ENCODE results near the gene RNF225.
"Not testable (repeated sequence)": the region's sequence is repeated elsewhere in the genome, so short reads cannot be mapped to it uniquely, and the experiment has no call there.

RNF225 gene

DNA sequence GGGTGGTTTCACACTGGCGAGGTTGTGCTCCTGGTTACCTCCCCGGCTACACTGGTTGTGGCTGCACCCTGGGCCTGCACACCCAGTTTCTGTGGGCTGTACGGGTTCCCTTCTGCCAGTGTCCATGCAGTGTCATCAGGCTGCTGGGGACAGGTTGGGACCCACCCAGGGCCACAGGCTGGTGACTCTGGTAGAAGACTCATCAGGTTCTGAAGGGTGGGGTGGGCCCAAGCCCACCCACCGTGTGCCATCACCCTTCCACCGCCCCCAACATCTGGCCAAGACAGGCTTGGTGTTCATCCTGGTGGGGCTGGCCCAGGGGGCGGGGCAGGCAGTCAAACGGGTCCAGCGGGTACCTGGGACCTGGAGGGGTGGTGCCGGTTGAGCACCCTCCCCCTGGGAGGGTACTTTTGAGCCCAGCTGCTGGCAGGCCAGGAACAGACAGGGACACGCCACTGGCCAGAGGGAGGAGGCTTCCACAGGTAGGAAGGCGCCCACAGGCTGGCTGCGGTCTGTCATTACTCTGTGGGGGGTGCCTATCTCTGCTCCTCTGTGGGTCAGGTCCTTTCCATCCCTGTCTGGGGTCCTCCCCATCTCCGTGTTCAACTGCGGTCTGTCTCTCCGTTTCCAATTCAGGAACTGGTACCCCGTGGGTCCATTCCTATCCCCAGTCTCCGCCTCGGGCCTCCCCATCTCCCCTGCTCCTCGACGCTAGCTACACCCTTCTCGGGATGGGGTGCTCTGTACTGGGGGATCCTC is at the start of gene RNF225:
Gene RNF225 (plus strand): TSS at position 437 of the 759 bp plus-strand sequence. CDS start 434 bp downstream, outside the sequence.
- DNase-seq, result no peak

DNA sequence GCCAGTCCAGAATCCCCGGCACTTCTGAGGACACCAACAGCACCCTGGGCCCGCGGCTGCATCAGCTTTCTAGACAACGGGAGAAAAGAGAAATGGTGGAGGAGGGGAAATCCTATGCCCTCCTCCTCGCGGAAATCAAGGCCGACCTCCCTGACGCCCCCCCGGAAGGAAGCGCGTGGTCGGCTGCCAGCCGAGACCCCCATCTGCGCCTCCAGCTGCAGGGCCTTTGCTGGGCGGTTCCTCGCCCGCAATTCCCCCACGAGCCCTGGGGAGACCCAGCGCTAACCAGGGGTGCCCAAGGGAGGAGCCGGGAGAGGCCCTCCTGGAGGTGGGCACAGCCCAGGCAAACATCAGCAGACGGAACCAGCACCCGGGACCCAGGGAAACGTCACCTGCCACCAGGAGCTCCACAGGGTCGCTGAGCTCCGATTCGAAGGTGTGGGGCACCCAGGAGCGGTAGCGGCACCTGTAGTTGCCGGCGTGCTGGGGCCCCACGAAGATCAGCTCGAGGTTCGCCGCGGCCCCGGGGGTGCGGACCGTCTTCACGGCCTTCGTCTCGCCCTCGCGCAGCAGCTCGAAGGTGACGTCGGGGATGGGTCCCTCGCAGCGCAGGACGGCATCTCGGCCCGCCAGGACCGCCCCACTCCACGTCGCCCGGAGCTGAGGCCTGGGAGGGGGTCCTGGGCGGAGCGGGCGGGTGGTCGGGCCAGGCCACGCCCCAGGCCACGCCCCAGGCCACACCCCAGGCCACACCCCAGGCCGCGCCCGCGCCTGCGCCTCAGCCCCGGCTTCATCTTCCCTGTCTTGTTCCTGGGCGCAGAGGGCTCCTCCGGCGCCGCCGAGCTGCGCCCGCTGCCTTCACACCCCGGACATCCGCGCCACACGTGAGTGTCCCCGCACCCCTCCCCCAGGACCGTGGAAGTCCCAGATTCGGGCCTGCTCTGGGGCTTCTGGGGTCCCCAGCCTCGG is 48.2 kb upstream of the RNF225 start:
- peak; percentile 61 for DNase-seq

DNA sequence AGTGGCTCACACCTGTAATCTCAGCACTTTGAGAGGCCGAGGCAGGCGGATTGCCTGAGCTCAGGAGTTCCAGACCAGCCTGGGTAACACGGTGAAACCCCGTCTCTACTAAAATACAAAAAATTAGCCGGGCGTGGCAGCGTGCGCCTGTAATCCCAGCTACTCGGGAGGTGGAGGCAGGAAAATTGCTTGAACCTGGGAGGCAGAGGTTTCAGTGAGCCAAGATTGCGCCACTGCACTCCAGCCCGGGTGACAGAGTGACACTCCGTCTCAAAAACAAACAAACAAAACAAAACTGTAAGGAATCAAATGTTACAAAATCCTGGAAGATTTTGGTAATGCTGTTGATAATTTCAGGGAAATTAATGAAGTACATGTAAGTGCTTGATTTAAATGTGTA is 47.4 kb upstream of the RNF225 start:
- DNase-seq, result not testable (repeated sequence)

DNA sequence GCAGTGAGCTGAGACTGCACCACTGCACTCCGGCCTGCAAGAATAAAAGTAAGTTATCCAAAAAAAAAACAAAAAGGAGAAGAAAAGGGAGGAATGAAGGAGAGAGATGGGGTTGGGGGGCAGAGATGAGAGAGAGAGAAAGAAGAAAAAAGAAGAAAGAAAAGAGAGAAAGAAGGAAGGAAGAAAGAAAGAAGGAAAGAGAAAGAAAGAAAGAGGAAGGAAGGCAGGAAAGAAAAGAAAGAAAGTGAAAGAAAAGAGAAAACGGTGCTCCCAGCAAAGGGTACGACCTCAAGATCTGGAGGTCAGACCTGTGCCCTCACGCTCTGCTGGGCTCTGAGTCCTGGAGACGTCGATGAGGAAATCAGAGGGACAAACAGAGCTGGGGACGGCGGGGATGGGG is 45.9 kb upstream of the RNF225 start:
- no peak for DNase-seq

DNA sequence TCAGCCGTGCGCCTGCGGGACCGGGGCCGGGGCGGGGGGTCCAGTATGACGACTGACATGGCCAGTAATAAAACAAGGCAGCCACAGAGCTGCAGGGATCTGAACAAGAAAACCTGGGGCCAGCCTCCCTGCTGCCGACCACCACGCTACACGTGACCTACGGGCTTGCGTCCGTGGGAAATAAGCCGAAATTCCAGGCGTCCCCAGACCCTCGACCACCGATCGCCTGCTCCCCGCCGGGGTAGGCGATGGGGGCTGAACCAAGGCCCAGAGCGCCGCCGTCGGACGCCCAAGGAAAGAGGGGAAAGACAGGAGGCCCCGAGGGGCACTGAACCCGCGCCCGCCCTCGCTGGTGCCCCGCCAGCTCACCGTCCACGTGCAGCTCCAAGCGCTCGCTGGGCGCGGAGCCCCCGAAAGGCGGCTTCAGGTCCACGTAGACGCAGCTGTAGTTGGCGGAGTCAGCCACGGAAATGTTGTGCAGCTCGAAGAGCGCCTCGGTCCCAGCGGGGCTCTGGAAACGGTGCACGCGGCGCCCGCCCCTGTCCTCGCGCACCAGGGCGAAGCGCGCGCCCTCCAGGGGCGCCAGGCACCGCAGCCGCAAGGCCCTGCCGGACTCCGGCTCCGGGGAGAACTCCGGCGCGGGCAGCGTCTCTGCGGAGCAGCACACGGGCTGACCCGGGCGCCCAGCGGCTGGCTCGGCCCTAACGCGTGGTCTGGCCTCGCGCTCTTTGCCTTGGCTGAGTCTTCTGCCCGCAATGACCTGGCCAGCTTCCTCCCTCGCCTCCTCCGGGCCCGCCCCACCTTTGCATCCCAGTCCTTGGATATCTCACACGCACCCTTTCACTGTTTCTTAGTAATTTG is 45.2 kb upstream of the RNF225 start:
- DNase-seq, result no peak

DNA sequence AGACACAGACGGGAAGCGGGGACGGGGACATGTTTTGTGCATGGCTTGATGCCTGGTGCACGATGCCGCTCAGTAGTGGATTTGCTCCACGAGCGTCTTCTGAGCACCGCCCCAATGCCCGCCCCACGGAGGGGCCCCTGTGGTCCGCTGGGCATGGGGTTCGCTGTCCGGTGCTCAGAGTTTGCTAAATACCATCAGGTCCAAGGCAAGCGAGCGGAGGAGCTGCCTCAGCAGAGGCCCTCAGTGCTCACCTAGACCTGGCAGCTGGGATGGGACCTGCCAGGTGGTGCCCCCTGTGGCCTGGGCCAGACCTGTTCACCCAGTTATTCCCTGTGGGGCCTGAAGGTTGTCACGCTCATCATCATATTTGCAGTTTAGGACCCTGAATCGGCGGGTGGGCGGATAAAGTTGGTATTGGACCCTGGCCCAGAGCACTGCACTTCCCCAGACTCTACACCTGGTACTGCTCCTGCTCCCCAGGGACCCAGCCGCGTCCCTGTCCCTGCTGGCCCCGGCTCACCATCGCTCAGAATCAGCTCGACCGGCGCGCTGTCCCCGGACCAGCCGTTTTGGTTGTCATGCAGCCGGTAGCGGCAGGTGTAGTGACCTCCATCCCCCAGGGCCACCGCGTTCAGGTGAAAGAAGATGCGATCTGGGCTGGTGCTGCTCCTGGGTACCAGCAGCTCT is 44.4 kb upstream of the RNF225 start:
- no peak for DNase-seq

DNA sequence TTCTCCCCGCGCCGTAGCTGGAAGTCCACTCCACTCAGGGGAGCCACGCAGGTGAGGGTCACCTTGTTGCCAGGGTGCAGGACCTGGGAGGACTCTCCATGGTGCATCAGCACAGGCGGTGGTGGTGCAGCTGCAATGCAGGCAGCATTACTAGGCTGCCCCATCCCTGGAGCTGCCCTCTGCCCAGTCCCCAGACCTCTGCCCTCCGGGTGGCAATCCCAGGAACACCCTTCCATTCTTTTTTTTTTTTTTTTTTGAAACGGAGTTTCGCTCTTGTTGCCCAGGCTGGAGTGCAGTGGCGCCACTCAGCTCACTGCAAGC is 43.9 kb upstream of the RNF225 start:
- DNase-seq, result no peak

DNA sequence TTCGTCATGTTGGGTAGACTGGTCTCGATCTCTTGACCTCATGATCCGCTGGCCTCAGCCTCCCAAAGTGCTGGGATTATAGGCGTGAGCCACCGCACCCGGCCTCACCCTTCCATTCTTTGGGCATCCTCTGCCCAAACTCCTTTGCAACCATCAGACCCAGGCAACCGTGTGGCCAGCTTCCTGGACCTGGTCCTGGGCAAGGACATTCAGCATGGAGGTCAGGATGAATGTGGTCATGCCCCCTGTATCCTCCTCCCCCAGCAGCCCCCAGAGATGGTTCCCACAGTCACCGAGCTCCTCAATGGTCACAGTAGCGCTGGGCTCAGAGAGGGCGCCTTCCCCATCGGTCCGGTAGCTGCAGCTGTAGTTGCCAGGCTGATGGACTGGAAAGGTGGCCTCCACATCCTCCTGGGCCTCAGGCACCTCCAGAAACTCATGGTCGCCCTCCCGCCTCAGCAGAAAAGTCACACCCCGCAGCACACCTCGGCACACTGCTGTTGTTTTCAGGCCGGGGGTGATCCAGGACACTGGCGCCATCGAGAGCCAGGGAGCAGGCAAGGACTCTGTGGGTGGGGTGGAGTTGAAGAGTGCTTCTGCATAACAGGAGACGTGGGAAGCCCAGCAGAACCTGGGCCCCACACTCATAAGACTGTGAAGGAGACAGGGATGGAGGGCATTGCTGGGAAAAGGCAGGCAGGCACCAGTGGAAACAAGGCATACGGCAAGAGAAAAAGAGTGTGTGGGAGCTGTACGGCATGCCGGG is 43.3 kb upstream of the RNF225 start:
- DNase-seq, result no peak

DNA sequence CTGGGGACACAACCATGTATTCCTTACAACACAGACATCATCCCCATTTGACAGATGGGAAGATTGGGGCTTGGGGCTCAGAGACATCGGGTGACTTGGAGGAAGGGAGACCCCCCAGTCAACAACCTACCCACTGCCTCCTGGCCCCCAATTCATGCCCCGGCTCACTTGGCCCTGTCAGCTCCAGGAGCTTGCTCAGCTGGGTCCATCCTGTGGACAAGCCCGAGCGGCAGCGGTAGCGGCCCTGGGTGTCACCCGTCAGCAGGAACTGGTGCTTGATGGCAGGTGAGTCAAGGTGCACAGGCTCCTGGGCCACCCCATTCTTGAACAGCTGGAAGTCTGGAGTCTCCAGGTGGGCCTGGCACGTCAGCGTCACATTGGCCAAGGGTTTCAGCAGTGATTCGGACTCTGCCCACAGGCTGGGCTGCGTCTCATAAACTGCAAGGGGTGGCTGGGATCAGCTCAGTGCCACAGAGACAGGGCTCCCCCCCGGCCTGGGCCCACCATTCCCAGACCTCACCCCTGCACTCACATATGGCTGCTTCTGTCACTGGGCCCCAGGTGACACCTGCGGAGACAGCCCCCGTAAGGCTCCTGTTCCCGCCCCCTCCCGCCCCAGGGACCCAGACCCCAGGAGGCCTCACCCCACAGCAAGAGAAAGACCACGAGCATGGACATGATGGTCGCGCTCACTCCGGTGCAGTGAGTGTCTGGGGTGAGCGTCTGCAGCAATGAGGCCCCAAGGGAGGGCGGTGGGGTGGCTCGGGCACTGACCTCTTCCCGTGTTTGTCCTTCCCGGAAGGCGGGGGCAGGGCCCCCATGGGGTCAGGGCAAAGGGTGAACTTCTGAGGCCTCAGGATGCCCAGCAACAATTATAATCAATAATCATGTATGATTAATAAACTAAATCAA is 42.4 kb upstream of the RNF225 start, which contains the start of gene A1BG:
Gene A1BG (minus strand): TSS at position 733 of the 912 bp plus-strand sequence. CDS start 55 bp downstream, at position 678.
- DNase-seq, result no peak

DNA sequence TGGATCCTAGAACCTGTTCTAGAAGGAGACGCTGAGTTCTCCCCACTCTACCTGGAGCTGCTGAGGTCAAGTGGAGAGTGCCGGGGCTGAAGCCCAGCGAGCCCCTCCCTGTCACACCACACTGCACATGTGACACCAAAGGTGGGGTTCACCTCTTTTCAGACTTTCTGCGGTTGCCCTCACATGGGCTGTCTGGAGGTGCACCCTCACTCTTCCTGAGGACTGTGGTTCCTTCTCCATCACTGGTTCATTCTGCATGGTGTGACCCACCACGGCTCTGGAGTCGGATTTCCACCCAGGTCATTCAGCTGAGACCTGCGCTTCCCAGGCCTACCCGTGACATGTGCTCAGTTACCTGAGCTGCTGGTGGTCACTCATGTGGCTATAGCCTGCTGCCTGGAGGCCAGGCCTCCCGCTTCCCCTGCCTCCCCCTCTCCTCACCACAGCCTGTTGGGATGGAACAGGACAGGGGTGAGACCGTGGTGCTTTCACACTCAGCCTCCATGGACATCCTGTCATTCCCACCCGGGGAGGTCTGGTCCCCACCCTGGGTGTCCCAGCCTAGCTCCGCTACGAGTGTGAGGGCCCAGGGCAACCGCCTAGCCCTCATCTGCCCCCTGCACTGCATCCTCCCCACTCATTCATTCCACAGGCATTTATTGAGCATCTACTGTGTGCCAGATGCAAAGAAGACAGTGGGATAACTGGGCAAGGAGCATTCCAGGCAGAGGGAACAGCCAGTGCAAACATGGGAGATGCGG is 41.6 kb upstream of the RNF225 start:
- DNase-seq, result no peak

DNA sequence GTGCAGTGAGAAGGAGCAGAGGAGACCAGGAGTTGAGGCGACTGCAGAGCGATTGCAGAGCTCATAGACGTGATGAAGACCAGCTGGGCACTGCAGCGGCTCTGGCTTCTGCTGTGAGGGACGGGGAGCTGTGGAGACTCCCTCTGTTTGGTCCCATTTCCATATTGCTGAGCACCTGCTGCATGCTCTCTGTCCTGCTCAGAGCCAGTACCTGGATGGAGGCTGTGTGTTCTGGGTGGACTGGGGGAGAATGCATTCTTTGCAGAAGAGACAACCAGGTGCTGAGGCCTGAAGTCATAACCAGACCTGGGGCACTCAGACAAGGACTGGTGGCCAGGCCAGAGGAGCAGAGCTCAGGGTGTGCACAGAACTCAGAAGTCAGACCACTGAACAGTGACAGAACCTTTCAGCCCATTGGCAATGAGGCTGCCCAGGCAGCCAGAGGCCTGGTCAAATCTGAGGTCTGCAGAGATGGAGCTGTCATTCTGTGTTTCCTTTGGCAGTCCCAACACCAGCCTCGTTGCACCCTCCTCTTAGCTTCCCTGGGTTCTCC is 40.9 kb upstream of the RNF225 start:
- no peak for DNase-seq

DNA sequence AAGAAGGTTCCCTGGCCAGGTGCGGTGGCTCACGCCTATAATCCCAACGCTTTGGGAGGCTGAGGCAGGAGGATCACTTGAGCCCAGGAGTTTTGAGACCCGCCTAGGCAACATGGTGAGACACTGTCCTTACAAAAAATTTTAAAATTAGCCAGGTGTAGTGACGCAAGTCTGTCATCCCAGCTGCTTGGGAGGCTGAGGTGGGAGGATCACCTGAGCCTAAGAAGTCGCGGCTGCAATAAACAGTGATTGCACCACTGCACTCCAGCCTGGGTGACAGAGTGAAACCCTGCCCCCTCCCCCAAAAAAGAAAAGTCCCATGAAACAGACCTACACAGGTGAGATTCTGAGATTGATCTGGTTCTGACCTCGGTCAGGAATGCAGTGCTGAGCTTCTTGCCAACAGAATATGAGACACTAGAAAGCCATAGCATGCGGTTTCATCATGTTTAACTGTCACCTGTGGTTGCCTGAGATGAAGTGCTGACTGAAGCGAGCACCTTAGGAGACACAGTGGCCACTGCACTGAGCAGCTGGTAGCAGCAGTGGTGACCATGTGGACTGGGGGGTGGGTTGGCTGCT is 40.1 kb upstream of the RNF225 start:
- no peak for DNase-seq

DNA sequence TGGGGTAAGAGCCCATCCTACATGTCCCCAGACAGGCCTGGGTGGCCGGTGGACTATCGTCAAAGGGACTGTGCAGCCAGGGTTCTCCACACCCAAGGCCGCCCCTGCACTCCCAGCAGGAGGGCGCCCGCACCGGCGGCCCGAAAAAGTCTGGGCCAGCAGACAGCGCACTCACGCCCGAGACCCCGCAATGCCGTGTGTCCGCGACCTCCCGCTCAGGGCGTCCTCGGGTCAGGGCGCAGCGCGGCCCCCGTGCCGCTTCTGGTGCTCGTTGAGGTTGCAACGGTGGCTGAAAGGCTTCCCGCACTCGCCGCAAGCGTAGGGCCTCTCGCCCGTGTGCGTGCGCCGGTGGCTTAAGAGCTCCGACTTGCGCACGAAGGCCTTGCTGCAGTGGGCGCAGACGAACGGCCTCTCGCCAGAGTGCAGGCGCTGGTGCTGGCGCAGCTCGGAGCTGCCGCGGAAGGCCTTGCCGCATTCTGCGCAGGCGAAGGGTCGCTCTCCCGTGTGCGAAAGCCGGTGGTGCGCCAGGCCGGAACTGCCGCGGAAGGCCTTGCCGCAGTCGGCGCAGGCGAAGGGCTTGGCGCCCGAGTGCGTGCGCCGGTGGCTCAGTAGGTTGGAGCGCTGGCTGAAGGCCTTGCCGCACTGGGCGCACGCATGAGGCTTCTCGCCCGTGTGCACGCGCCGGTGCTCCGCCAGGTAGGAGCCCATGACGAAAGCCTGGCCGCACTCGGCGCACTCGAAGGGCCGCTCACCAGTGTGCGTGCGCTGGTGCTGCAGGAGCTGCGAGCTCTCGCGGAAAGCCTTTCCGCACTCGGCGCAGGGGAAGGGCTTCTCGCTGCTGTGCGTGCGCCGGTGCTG is 39.3 kb upstream of the RNF225 start:
- DNase-seq, result no peak

DNA sequence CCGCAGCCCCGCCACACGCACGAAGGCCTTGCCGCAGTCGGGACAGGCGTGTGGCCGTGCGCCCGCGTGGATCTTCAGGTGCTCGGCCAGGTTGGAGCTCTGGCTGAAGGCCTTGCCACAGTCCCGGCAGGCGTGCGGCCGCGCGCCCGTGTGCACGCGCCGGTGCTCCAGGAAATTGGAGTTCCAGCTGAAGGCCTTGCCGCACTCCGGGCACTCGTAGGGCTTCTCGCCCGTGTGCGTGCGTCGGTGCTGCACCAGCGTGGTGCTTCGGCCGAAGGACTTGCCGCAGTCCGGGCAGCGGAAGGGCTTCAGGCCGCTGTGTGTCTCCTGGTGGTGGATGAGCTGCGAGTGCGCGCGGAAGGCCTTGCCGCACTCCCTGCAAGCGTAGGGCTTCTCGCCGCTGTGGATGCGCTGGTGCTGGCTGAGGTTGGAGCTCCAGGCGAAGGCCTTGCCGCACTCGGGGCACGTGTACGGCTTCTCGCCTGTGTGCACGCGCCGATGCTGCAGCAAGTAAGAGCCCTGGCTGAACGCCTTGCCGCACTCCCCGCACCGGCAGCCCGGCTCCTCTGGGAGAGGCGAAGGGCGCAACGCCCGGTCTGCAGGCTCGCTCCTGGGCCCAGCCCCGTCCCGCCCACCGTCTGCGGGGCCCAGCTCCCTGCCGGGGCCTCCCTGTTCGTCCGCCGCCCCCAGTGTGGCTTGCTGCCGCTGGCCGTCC is 38.5 kb upstream of the RNF225 start:
- no peak for DNase-seq

DNA sequence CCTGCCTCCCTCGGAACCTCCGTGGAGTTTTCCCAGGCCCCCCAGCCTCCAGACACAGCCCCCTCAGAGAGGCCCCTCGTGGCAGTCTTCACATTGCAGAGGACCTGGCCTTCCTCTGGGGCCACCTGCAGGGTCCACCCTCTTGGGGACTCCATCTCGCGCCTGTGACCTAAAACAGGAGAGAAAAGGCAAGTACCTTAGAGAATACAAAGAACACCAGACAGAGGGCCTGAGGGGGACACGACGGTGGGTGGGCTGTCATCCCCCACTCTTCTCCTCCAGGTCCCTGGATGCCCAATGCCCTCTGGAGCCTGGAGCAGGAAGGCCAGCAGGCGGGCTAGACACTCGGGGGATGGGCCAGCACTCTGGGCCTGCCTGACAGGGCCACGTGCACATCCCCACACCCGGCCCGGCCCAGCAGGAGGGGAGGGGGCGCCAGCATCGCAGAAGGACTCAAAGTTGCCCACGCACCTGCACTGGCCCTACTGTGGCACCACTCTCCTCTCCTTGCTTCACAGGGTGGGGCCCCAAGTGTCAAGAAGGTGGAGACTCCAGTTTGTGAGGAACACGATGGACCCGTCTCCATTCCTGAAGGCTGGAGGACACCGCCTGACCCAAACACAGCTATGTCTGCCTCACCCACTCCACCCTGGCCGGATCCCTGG is 37.8 kb upstream of the RNF225 start:
- DNase-seq, result no peak

DNA sequence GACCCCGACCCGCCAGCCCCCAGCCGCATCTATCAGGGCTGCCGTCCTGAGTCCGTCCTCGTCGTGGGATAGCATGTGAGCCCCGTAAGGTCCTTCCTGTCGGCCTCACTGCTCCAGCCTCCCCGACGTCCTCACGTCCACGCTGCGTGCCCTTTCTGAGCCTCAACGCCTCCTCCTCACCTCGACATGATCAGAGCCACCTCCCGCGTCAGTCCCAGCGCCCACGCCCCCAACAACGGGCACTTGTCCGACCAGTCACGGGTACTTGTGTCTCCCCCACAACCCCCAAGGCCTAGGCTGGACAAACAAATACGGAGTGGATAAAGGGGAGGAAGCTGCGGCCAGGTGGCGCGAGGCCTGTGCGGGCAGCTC is 33.6 kb upstream of the RNF225 start:
- DNase-seq, result peak; percentile 19
